WTC11 (cell line): ENCODE results near the gene RGS17.

Experiments
- CBFB ChIP-seq: sonication (generic); formaldehyde crosslinking; IDR thresholded peaks from 2 replicates; pipeline ENCODE4 v1.8.1; 2022; ENCODE audit warnings: mild to moderate bottlenecking, low read depth, missing genetic modification reagents
- ETV6 ChIP-seq: sonication (generic); formaldehyde crosslinking; IDR thresholded peaks from 2 replicates; pipeline ENCODE4 v1.8.1; 2022; ENCODE audit warnings: mild to moderate bottlenecking, missing genetic modification reagents
- FOXJ3 ChIP-seq: sonication (generic); formaldehyde crosslinking; IDR thresholded peaks from 2 replicates; pipeline ENCODE4 v1.9.0; 2021; ENCODE audit warnings: missing genetic modification reagents, mild to moderate bottlenecking, borderline replicate concordance
- FOXK1 ChIP-seq: sonication (generic); formaldehyde crosslinking; IDR thresholded peaks from 2 replicates; pipeline ENCODE4 v1.8.0; 2022; ENCODE audit warnings: mild to moderate bottlenecking, moderate library complexity, missing genetic modification reagents
- IRF2 ChIP-seq: sonication (generic); formaldehyde crosslinking; IDR thresholded peaks from 2 replicates; pipeline ENCODE4 v1.8.0; 2022; ENCODE audit warnings: low read depth, missing genetic modification reagents, borderline replicate concordance
- MAX ChIP-seq: sonication (generic); formaldehyde crosslinking; IDR thresholded peaks from 2 replicates; pipeline ENCODE4 v1.8.0; 2022; ENCODE audit warnings: mild to moderate bottlenecking, missing genetic modification reagents
- MLX ChIP-seq: sonication (generic); formaldehyde crosslinking; IDR thresholded peaks from 2 replicates; pipeline ENCODE4 v1.8.1; 2023; ENCODE audit warnings: mild to moderate bottlenecking, missing genetic modification reagents, moderate library complexity
- NR2C2 ChIP-seq: sonication (generic); formaldehyde crosslinking; IDR thresholded peaks from 2 replicates; pipeline ENCODE4 v1.8.0; 2022; ENCODE audit warnings: mild to moderate bottlenecking, missing genetic modification reagents
- STAT6 ChIP-seq: sonication (generic); formaldehyde crosslinking; conservative IDR thresholded peaks from 2 replicates; pipeline ENCODE4 v1.8.1; 2023; ENCODE audit warnings: mild to moderate bottlenecking, low read depth, missing genetic modification reagents, moderate library complexity
- TCF7 ChIP-seq: sonication (generic); formaldehyde crosslinking; IDR thresholded peaks from 2 replicates; pipeline ENCODE4 v1.8.0; 2022; ENCODE audit warnings: mild to moderate bottlenecking, low read depth, missing genetic modification reagents, moderate library complexity
- TEAD1 ChIP-seq: sonication (generic); formaldehyde crosslinking; IDR thresholded peaks from 2 replicates; pipeline ENCODE4 v1.8.0; 2022; ENCODE audit warnings: mild to moderate bottlenecking, missing genetic modification reagents
- USF2 ChIP-seq: sonication (generic); formaldehyde crosslinking; IDR thresholded peaks from 2 replicates; pipeline ENCODE4 v1.8.1; 2023; ENCODE audit warnings: mild to moderate bottlenecking, missing genetic modification reagents, moderate library complexity
- TF ChIP-seq, protein P1 (sequence below): fragments of 200-600 bp; IDR thresholded peaks from 2 replicates; pipeline ENCODE4 v1.8.0; 2022; ENCODE audit warnings: antibody characterized with exemption

DNA sequence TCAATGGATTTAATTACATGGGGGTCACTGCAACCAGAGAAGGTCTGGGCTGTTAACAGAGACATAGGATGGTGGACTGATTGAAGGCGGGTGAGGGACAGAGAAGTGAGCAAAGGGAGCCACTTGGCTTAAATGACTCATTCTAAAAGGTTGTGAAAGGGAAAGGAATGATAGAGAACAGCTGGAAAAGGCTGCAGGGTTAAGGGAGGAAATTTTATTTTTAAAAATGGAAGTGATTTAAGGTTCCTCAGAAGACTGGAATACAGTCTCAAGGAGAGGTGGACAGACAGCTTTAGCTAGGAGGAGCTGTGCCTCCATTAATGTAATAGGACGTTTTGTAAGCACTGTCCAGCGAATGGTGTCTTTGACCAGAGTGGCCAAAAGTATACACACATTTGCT lies 46.7 kb downstream of the RGS17 start:
- TF ChIP-seq TCF7 (CRISPR knock-in tag) (no peak), FOXK1 (CRISPR knock-in tag) (no peak), CBFB (CRISPR knock-in tag) (no peak), NR2C2 (CRISPR knock-in tag) (no peak), IRF2 (CRISPR knock-in tag) (no peak), STAT6 (CRISPR knock-in tag) (no peak), TEAD1 (CRISPR knock-in tag) (no peak), MAX (CRISPR knock-in tag) (no peak), MLX (no peak), FOXJ3 (CRISPR knock-in tag) (no peak), ETV6 (CRISPR knock-in tag) (no peak), USF2 (CRISPR knock-in tag) (no peak)
- TF ChIP-seq, protein P1, sequence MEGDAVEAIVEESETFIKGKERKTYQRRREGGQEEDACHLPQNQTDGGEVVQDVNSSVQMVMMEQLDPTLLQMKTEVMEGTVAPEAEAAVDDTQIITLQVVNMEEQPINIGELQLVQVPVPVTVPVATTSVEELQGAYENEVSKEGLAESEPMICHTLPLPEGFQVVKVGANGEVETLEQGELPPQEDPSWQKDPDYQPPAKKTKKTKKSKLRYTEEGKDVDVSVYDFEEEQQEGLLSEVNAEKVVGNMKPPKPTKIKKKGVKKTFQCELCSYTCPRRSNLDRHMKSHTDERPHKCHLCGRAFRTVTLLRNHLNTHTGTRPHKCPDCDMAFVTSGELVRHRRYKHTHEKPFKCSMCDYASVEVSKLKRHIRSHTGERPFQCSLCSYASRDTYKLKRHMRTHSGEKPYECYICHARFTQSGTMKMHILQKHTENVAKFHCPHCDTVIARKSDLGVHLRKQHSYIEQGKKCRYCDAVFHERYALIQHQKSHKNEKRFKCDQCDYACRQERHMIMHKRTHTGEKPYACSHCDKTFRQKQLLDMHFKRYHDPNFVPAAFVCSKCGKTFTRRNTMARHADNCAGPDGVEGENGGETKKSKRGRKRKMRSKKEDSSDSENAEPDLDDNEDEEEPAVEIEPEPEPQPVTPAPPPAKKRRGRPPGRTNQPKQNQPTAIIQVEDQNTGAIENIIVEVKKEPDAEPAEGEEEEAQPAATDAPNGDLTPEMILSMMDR: no peak
